HUES64 (cell line): ENCODE data around the gene C17orf58.

Experiments
- H3K27ac ChIP-seq: 2 replicates; pipeline ENCODE4 v1.7.0; 2013; ENCODE audit warnings: low read depth, low read length, inconsistent platforms
- H3K27me3 ChIP-seq: 2 replicates; pipeline ENCODE4 v1.6.1; 2013; ENCODE audit warnings: mild to moderate bottlenecking, low read length; ENCODE audit not compliant: insufficient read depth
- H3K36me3 ChIP-seq: 2 replicates; pipeline ENCODE4 v1.6.1; 2013; ENCODE audit warnings: mild to moderate bottlenecking, low read length; ENCODE audit not compliant: insufficient read depth
- H3K4me1 ChIP-seq: 2 replicates; pipeline ENCODE4 v1.6.1; 2013; ENCODE audit warnings: mild to moderate bottlenecking, low read length, moderate library complexity; ENCODE audit not compliant: insufficient read depth
- H3K4me3 ChIP-seq: 2 replicates; pipeline ENCODE4 v1.5.1; 2013; ENCODE audit warnings: mild to moderate bottlenecking, low read length, moderate library complexity
- H3K9ac ChIP-seq: 2 replicates; pipeline ENCODE4 v1.6.1; 2013; ENCODE audit warnings: mild to moderate bottlenecking, low read depth, low read length
- H3K9me3 ChIP-seq: 2 replicates; pipeline ENCODE4 v1.6.1; 2013; ENCODE audit warnings: low read depth, low read length; ENCODE audit not compliant: insufficient read depth
- WGBS: fragments of 150-250, 120-280 bp; methylation state at CpG from one replicate; pipeline ENCODE4 v1.1.7; 2013; ENCODE audit warnings: missing lambda C conversion rate; 5-methylcytosine and 5-hydroxymethylcytosine counted together

Gene C17orf58

GRCh38 chr17:67947325-67947813 lies 48.9 kb downstream of the C17orf58 start:
- no peak overlapping the region for H3K27ac ChIP-seq
- no peaks in the 10 kb centered on the region for H3K4me1 ChIP-seq
- no peaks in the 10 kb centered on the region for H3K27me3 ChIP-seq
- no peak overlapping the region for H3K9ac ChIP-seq
- 98% methylated on average over 4 of the region's 5 CpGs for WGBS
- peaks cover 99% of the 10 kb centered on the region for H3K36me3 ChIP-seq
- H3K4me3 ChIP-seq, result no peak overlapping the region
- no peaks in the 10 kb centered on the region for H3K9me3 ChIP-seq

DNA sequence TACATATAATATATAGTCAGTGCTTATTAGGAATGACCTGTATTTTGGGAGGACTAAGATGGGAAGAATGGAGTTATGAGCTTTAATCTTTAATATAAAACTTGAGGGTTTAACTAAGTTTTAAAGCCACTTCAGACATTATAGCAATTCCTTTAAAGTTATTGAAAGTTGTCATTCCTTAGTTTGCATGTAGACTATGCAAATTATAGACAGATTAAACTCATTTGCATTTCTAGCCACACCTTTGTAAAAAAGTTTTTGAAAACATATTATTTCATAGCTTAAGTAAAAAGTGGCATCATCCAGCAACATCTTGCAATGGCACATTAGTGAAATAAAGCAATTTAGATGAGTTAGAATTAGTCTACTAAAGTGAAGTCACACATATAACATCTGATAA lies 49.8 kb downstream of the C17orf58 start:
- Histone ChIP-seq H3K36me3 (peaks cover 99% of the 10 kb centered on the region), H3K9ac (no peak overlapping the region), H3K27me3 (no peaks in the 10 kb centered on the region), H3K4me3 (no peak overlapping the region), H3K4me1 (no peaks in the 10 kb centered on the region), H3K9me3 (no peaks in the 10 kb centered on the region), H3K27ac (no peak overlapping the region)

GRCh38 chr17:67944035-67944434 lies 52.2 kb downstream of the C17orf58 start:
- WGBS, result 95% methylated on average over 5 of the region's 5 CpGs
- H3K9me3 ChIP-seq, result no peaks in the 10 kb centered on the region
- no peak overlapping the region for H3K9ac ChIP-seq
- no peak overlapping the region for H3K4me3 ChIP-seq
- H3K36me3 ChIP-seq, result peaks cover 100% of the 10 kb centered on the region
- no peaks in the 10 kb centered on the region for H3K27me3 ChIP-seq
- H3K27ac ChIP-seq, result no peak overlapping the region
- no peaks in the 10 kb centered on the region for H3K4me1 ChIP-seq

- H3K9me3 ChIP-seq, result no peaks in the 10 kb centered on the region
- no peaks in the 10 kb centered on the region for H3K27me3 ChIP-seq
- 98% methylated on average over 3 of the region's 3 CpGs for WGBS
- H3K27ac ChIP-seq, result no peak overlapping the region
- no peak overlapping the region for H3K9ac ChIP-seq
- no peak overlapping the region for H3K4me3 ChIP-seq
- H3K36me3 ChIP-seq, result peaks cover 100% of the 10 kb centered on the region
- no peaks in the 10 kb centered on the region for H3K4me1 ChIP-seq
These were observed 53.5 kb downstream of the C17orf58 start for GRCh38 chr17:67942810-67943209.
